ENCODE results near the gene HOXD10.

HOXD10 gene

GRCh38 chr2:176137252-176137580 is 20.6 kb downstream of the HOXD10 start:
- DNase-seq, result no peak

- no peak for DNase-seq
Observed at GRCh38 chr2:176137906-176138305, 21.3 kb downstream of the HOXD10 start.

GRCh38 chr2:176138526-176138922 is 21.9 kb downstream of the HOXD10 start:
- DNase-seq, result no peak

- no peak for DNase-seq
Observed at GRCh38 chr2:176138923-176139660, 22.5 kb downstream of the HOXD10 start.

GRCh38 chr2:176139661-176140512 is 23.3 kb downstream of the HOXD10 start:
- no peak for DNase-seq

- peak; percentile 62 for DNase-seq
Observed at GRCh38 chr2:176140513-176141317, 24.1 kb downstream of the HOXD10 start.

- DNase-seq, result no peak
Observed at GRCh38 chr2:176142281-176142680, 25.7 kb downstream of the HOXD10 start.

GRCh38 chr2:176145085-176145969 is 28.7 kb downstream of the HOXD10 start:
- no peak for DNase-seq

- DNase-seq, result no peak
Observed at GRCh38 chr2:176146101-176146500, 29.5 kb downstream of the HOXD10 start.

- no peak for DNase-seq
Observed at GRCh38 chr2:176146645-176147044, 30.1 kb downstream of the HOXD10 start.

GRCh38 chr2:176147210-176147799 is 30.7 kb downstream of the HOXD10 start:
- DNase-seq, result no peak

- no peak for DNase-seq
Observed at GRCh38 chr2:176147800-176148496, 31.4 kb downstream of the HOXD10 start.

GRCh38 chr2:176148751-176149421 is 32.3 kb downstream of the HOXD10 start:
- DNase-seq, result no peak

GRCh38 chr2:176149481-176149938 is 32.9 kb downstream of the HOXD10 start:
- DNase-seq, result no peak

- no peak for DNase-seq
Observed at GRCh38 chr2:176149939-176150583, 33.5 kb downstream of the HOXD10 start.

GRCh38 chr2:176150584-176151441 is 34.2 kb downstream of the HOXD10 start:
- DNase-seq, result no peak

- no peak for DNase-seq
Observed at GRCh38 chr2:176151442-176152287, 35.1 kb downstream of the HOXD10 start, which contains the start of gene HOXD4. HOXD4 (plus strand) TSS chr2:176151550; CDS start chr2:176151634, 84 bp downstream.

All from GDM1 (cell line).